HCT116 (cell line): ENCODE results near the gene S1PR1. TPM values are rescaled to one million over a fixed set of nuclear protein-coding genes. Genes with fewer than 3 reads are reported as not detected.
"Not testable (repeated sequence)": the region's sequence is repeated elsewhere in the genome, so short reads cannot be mapped to it uniquely, and the experiment has no call there.

Experiments
- ATAC-seq: fragments of 200-7000 bp; cut with Tn5 transposase; 2 replicates; pipeline ENCODE4 v1.9.1; 2020; ENCODE audit warnings: mild to moderate bottlenecking, moderate library complexity
- BruUV-seq: library from RNA; stranded (reverse); fragments of 400-500 nt; replicated peaks from 2 replicates; lab custom pipeline; 2021; lab: Mats Ljungman, UMichigan
- CTCF ChIA-PET: fragments of 300-600 bp; sonication (Branson Sonifier 250); formaldehyde crosslinking; loops from one replicate; lab custom pipeline; 2021; ENCODE audit warnings: antibody characterized with exemption; lab: Charles Lee
- POLR2A ChIA-PET: fragments of 300-600, 350-600 bp; sonication (Branson Sonifier 250); formaldehyde crosslinking; loops from one replicate; lab custom pipeline; 2021; ENCODE audit warnings: antibody characterized with exemption; lab: Charles Lee
- RAD21 ChIA-PET, 2 experiments: fragments of 300-600 bp; sonication (Branson Sonifier 250); formaldehyde crosslinking; loops; one replicate each; lab custom pipeline; 2023; ENCODE audit warnings: low total read pairs in 2 of 2; ENCODE audit not compliant: uncharacterized antibody in 2 of 2, unreplicated experiment in 2 of 2, low non-redundant PET in 1 of 2; lab: Charles Lee
- DNase-seq: peaks from one replicate; pipeline ENCODE4 v3.0.0-alpha.2; 2010; ENCODE audit warnings: low read depth, low spot score
- H2AFZ ChIP-seq: fragments of 200-600 bp; shearing (Covaris generic), sonication (generic); 2 replicates; pipeline ENCODE4 v1.6.1; 2017; ENCODE audit warnings: low read depth, mixed run types, mixed read lengths, antibody characterized with exemption, low read length; ENCODE audit not compliant: poor library complexity, severe bottlenecking
- H3K27ac ChIP-seq: 2 replicates; pipeline ENCODE4 v1.5.1; 2012; ENCODE audit warnings: low read depth, low read length
- H3K27me3 ChIP-seq: fragments of 200-600 bp; sonication (generic); 2 replicates; pipeline ENCODE4 v1.6.1; 2016; ENCODE audit warnings: mixed run types, low read length, mixed read lengths; ENCODE audit not compliant: insufficient read depth
- H3K36me3 ChIP-seq, 2 experiments: fragments of 200-500 bp in 1 of 2; fragments of 200-600 bp in 1 of 2; sonication (Bioruptor generic) in 1 of 2; sonication (generic) in 1 of 2; 2 replicates each; pipeline versions ENCODE4 v1.5.1 to v1.6.1; 2014 to 2016; ENCODE audit warnings: low read length in 2 of 2, inconsistent platforms in 1 of 2, mixed read lengths in 1 of 2, mixed run types in 1 of 2; ENCODE audit not compliant: insufficient read depth in 2 of 2, control insufficient read depth in 1 of 2
- H3K4me1 ChIP-seq, 2 experiments: fragments of 200-600 bp in 1 of 2; sonication (generic) in 1 of 2; 2 replicates each; pipeline versions ENCODE4 v1.5.1 to v1.6.1; 2012 to 2017; ENCODE audit warnings: low read length in 2 of 2, inconsistent platforms in 1 of 2, mild to moderate bottlenecking in 1 of 2, mixed read lengths in 1 of 2, mixed run types in 1 of 2, moderate library complexity in 1 of 2; ENCODE audit not compliant: insufficient read depth in 2 of 2, control insufficient read depth in 1 of 2
- H3K4me2 ChIP-seq: fragments of 200-600 bp; sonication (generic); 2 replicates; pipeline ENCODE4 v1.6.1; 2017; ENCODE audit warnings: mixed run types, low read length, mixed read lengths
- H3K4me3 ChIP-seq, 2 experiments: fragments of 200-600 bp in 1 of 2; sonication (generic) in 1 of 2; replicated peaks in 1 of 2; 2 replicates each; pipeline ENCODE4 v1.5.1; 2011 to 2016; ENCODE audit warnings: low read length in 2 of 2, control low read depth in 1 of 2, low read depth in 1 of 2, mild to moderate bottlenecking in 1 of 2, mixed read lengths in 1 of 2, mixed run types in 1 of 2
- H3K79me2 ChIP-seq: fragments of 200-600 bp; sonication (generic); 2 replicates; pipeline ENCODE4 v1.6.1; 2017; ENCODE audit warnings: mild to moderate bottlenecking, mixed run types, low read length, moderate library complexity, mixed read lengths; ENCODE audit not compliant: insufficient read depth
- H3K9ac ChIP-seq: fragments of 200-600 bp; sonication (generic); 2 replicates; pipeline ENCODE4 v1.6.1; 2016; ENCODE audit warnings: low read length, mixed read lengths
- H3K9me2 ChIP-seq: fragments of 200-600 bp; sonication (generic), shearing (Covaris generic); 2 replicates; pipeline ENCODE4 v1.6.1; 2017; ENCODE audit warnings: mixed run types, mild to moderate bottlenecking, moderate library complexity; ENCODE audit not compliant: insufficient read depth
- H3K9me3 ChIP-seq, 2 experiments: fragments of 200-500 bp in 1 of 2; fragments of 200-600 bp in 1 of 2; sonication (Bioruptor generic) in 1 of 2; sonication (generic) in 1 of 2; 2 replicates each; pipeline ENCODE4 v1.6.1; 2014 to 2017; ENCODE audit warnings: low read length in 2 of 2, mixed read lengths in 2 of 2, inconsistent platforms in 1 of 2, low read depth in 1 of 2, mild to moderate bottlenecking in 1 of 2, mixed run types in 1 of 2, moderate library complexity in 1 of 2; ENCODE audit not compliant: control insufficient read depth in 1 of 2, insufficient read depth in 1 of 2
- H4K20me1 ChIP-seq: fragments of 200-600 bp; sonication (generic), shearing (Covaris generic); 2 replicates; pipeline ENCODE4 v1.6.1; 2017; ENCODE audit warnings: mixed run types, mild to moderate bottlenecking, moderate library complexity; ENCODE audit not compliant: insufficient read depth
- CEBPB ChIP-seq: IDR thresholded peaks from 2 replicates; pipeline ENCODE4 v1.6.1; 2012; ENCODE audit warnings: low read depth
- POLR2AphosphoS5 ChIP-seq: IDR thresholded peaks from 2 replicates; pipeline ENCODE4 v1.6.1; 2011; ENCODE audit warnings: mild to moderate bottlenecking, low read depth, low read length, moderate library complexity
- intact Hi-C: fragments of 100-400 bp; cut with micrococcal nuclease; formaldehyde crosslinking; loops from 2 replicates; pipeline ENCODE4 v1.10.0; 2022
- total RNA-seq: library from RNA; stranded (reverse); gene quantifications from one replicate; pipeline ENCODE4 v1.2.1, GENCODE V29; 2021; ENCODE audit not compliant: unreplicated experiment
- TF ChIP-seq, protein P1 (sequence below): IDR thresholded peaks from 2 replicates; pipeline ENCODE4 v1.6.1; 2011; ENCODE audit warnings: mild to moderate bottlenecking, low read length, moderate library complexity; ENCODE audit not compliant: insufficient replicate concordance; ENCODE audit errors: extremely low read depth

S1PR1 gene
- total RNA-seq, 1 experiment from 2014 or later: 0.61 TPM

DNA sequence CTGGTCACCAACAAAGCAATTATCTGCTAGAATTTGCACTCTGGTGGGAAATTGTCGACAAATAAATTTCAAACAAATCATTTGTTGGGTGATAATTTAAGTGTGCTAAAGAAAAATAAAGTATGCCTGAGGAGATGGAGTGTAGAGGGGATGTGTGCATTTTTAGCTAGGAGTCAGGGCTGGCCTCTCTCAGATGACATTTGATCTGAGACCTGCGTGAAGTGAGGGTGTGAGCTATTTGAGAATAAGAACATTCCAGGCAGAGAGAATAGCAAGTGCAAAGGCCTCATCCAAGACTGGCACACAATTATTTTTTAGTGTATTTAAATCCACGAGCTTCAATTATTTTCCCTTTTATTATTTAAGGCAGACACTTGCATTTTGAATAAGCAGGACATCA, 19.7 kb upstream of the S1PR1 start (continued):
- no peak for TF ChIP-seq POLR2AphosphoS5
- TF ChIP-seq, protein P1, sequence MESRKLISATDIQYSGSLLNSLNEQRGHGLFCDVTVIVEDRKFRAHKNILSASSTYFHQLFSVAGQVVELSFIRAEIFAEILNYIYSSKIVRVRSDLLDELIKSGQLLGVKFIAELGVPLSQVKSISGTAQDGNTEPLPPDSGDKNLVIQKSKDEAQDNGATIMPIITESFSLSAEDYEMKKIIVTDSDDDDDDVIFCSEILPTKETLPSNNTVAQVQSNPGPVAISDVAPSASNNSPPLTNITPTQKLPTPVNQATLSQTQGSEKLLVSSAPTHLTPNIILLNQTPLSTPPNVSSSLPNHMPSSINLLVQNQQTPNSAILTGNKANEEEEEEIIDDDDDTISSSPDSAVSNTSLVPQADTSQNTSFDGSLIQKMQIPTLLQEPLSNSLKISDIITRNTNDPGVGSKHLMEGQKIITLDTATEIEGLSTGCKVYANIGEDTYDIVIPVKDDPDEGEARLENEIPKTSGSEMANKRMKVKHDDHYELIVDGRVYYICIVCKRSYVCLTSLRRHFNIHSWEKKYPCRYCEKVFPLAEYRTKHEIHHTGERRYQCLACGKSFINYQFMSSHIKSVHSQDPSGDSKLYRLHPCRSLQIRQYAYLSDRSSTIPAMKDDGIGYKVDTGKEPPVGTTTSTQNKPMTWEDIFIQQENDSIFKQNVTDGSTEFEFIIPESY: no peak
- TF ChIP-seq CEBPB: no peak
- TF ChIP-seq, all 23 proteins: peak for 0

- BruUV-seq, H3K36me3 ChIP-seq, H2AFZ ChIP-seq, CTCF ChIA-PET, H3K4me1 ChIP-seq, POLR2A ChIA-PET, H3K79me2 ChIP-seq, H3K9ac ChIP-seq, H3K9me3 ChIP-seq, H3K4me3 ChIP-seq, H4K20me1 ChIP-seq, H3K4me2 ChIP-seq, DNase-seq, intact Hi-C loops, ATAC-seq, RAD21 ChIA-PET, H3K9me2 ChIP-seq, H3K27me3 ChIP-seq, H3K27ac ChIP-seq: not testable (repeated sequence)
These were observed 17.9 kb upstream of the S1PR1 start for GRCh38 chr1:101218968-101219367.
